NCI-H510A treated with DMSO at 0.1 percent for 48 hours (cell line): ENCODE data around the gene ALK.

Experiments used
- DNase-seq: peaks from one replicate; lab custom pipeline; 2025; lab: John Stamatoyannopoulos, UW

Gene ALK

DNA sequence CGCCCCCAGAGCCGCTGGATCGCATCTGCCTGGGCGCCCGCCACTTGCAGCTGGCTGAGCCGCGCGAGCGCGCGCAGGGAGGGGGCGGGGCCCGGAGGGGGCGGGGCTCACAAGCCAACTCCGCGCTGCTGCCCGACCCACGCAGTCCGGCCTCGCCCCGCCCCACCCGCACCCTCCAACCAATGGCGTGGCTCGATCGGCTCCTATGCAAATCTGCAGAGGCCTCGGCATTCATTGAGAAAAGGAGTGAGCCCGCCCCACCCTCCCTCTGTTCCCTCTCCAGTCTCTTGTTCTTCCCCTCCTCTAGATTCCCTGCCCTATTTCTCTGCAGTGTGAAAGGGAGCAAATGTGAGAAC is at the start of gene ALK:
TSS of gene ALK (minus strand) at position 27 of the 356 bp plus-strand sequence. CDS start 927 bp downstream, outside the sequence.
- DNase-seq, result peak; percentile 83

DNA sequence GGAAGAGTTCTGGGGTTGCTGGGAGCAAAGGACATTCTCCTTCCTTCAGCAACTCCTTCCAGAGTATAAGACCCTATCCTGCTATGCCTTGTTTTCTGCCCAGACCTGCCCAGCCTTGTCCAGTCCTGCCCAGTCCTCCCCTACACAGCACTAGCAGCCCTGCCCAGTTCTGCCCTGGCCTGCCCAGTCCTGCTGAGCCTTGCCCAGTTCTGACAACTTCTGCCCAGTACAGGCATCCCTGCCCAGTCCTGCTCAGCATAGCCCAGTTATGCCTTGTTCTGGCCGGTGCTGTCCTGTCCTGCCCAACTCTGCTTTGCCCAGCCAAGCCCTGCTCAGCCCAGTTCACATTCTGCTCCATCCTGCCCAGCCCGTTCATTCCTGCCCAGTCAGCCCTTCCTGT is 44.9 kb upstream of the ALK start:
- DNase-seq, result no peak

DNA sequence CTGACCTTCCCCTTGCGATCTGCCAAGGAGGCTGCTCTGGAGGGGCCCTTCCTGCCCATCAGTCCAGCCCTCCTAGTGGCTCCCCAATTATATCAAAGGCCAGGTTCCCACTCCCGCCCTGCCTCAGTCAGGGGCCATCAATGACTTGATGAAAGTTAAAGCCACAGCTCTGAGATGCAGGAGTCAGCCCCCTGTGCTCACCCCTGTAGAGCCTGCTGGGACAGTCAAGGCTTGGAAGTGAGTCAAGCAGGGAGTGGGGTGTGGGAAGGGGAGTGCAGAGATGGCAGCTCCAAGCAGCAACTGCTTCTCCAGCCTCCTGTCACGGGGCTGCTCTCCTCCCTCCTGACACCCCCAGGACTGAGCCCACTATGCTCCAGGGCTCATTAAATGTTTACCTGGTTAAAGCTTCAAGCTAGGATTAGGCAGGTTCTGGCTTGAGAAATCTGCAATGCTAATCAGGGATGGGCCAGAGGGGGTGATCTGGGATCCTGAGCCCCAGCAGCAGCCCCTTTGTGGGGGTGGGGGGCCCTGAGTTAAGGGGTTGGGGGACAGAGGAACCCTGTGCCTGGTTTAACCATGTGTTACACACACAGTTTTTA is 42.7 kb upstream of the ALK start:
- no peak for DNase-seq

DNA sequence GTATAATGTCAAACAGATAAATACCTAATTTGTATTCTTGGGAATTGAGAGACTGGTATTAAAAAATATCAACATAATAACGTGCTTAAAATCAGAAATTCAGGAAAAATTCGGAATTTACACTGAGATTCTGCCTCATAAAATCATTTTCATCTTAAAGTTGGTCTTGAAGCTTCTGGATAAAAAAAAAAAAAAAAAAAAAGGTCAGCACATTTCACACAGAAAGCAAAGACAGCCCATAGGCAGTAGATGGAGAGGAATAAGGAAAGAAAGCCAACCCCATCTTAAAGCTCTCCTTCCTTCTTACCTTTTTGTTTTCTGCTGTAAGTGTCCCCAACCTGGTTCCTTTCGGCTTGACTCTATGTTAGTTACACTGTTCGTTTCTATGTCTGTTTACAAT is 41.5 kb upstream of the ALK start:
- DNase-seq, result no peak

DNA sequence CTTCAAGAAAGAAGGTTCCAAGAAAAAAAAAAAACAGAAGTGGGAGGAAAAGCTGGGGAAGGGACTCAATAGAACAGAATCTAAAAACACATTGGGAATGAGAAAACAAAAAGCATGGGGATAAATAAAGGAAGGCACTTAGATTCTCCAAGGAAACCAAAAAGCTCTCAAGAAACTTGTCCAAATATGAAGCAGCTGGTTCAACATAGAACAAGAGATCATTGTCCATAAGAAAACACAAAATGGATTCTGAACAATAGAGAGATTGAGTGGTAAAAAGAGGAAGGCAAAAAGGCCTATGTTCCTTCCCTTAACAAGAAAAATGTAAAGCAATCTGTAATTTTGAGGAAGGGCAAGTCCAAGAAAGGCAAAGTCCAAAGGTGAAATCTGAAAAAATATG is 32.9 kb upstream of the ALK start:
- no peak for DNase-seq

DNA sequence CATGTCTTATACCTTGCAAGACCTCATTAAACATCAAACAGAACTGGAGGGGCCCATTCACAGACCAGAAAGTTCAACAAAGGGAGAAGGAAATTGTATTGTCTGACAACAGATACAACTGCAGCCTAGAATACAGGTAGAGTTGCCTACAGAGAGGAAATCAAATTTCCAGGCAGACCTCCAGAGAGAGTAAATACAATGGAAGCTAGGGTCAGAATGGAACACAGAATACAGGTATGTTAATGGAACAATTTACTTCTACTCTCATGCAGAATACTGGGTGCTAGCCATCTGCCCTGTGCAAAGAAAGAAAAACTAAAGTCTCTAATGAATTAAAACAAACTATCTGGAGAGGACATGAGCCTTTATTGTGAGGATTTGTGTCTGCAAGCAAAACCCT is 31.6 kb upstream of the ALK start:
- no peak for DNase-seq

DNA sequence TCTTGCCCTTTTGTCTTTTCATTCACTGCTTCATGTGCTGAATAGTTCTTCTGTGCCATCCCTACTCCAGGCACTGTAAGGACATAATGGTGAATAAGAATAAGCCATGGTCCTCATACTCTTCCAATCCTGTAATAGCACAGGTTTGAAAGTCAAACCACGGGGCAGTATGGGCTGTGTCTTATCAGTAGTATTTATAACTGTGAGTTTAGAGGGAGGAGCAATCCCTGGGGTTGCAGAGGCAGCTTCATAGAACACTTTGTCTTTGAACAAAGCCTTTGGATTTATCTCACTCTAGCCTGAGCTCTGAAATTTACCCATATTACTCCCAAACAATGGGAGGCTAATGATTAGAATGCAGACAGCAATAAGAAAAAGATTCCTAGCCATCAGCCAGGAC is 30.2 kb upstream of the ALK start:
- no peak for DNase-seq

DNA sequence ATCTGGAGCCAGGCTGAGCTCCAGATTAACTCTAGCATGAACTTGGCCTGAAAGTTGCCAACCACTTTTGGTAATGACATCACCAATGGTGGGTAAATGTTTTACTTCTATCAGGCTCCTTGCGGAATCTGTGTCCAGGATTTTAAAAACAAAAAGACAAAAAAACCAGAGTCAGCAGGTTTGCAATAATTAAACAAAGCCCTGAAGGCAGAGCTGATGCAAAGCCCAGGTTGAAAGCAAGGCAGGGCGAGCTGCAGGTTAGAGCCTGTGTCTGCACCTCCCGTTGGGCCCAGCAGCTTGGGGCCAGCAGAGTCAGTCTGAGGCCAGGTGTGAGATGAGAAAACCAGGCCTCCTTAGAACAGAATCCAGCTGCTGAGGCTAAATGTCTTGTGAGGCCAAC is 29.1 kb upstream of the ALK start:
- DNase-seq, result no peak

DNA sequence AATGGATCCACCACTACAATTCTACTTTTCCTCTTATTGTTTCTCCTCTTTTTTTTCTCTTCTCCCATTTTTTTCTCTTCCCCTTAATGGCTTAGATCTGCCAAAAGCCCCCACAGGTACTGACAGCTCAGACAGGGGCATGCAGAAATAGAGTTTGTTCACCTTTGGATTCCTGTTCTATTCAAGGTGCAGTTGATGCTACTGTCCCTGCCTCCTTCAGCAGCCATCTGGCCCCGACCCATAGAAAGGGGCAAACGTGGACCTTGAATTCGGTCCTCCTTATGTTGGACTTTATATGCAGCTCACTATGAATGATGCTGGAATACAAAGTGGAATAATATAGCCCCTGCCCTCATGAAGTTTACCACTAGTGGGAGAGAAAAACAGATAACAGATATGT is 27.7 kb upstream of the ALK start:
- no peak for DNase-seq

DNA sequence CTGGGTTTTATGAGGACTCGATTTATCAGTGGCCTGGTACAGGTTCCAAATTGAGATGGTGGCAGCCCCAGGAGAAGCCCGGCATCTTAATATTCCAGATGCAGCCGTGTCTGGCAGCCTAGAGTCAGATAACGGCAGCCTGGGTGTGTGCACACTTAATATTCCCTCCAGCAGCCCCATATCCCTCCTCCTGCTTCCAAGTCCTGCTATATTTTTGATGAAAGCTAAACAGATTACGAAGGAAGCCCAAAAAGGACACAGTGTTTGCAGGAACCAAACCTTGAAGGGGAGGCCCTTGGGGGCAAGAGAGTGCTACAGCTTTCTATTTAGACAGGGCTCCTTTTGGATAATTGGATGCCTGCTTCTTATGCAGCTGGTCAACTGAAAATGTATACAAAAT is 25.1 kb upstream of the ALK start:
- no peak for DNase-seq

DNA sequence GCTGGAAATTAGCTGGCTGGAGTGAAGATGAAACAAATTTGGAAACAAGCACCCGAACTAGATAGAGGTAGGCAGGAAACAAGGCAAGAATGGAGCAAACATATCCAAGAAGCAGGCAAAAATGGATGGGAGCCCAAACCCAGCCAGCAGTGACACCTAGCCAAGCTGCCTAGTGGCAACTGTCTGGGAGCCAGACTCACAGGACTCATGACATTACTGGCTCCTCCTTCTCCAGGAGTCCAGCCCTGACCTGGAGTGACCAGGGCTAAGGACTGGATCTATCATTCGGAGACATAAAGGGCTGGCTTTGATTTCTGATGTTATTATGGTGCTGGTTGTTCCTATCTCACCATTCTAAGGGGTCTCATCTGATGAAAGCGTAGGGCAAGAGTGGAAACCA is 21.3 kb upstream of the ALK start:
- DNase-seq, result no peak

DNA sequence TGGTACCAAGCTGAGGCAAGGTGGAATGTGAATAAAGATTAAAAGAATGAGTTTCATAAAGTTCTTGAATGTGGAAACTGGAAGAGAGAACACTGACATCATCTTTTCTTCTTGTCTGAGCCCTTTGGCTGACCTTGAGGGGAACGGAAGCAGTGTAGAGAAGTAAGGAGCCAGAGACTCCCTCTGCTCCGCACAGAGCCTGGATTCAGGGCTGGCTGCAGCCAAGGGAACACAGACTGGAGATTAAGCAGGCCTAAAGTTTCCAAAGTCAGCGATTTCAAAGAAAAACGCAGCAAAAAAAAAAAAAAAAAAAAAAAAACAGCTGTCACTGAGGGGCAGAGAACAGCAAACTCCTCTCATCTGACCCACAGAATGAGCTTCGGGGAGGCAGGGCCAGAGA is 19.3 kb upstream of the ALK start:
- DNase-seq, result no peak

DNA sequence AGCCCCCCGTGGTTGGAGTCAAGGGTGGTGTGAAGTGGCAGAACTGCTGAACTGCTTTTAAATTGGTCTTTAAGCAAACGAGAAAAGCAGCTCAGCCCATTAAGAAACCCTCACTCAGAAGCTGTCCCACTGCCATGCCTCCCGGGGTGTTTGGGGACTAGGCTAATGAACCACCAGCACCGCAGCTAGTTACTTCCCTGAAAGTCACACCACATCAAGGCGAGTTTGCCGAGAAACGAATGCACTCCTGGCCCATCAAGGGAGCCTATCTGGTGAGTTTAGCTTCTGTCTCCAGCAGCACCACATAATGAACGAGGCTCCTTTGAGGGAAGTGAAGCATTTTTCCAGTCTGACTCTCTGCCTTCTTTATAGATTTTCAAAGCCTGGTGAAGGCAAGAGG is 14.6 kb upstream of the ALK start:
- DNase-seq, result no peak

DNA sequence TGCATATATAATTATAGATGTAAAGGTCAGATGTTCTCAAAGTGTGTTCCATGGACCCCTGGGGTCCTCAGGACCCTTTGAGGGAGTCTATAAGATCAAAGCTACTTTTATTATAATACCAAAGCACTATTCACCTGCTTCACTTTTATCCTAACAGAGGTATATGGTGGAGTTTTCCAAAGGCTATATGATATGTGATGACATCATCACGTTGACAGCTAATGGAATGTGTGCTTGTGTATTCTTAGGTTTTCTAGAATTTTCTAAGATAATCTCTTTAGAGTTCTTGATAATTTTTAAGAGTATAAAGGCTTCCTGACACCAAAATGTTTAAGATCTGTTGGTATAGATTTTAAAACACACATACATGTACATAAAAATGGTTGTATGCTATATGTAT is 10.4 kb upstream of the ALK start:
- DNase-seq, result no peak

DNA sequence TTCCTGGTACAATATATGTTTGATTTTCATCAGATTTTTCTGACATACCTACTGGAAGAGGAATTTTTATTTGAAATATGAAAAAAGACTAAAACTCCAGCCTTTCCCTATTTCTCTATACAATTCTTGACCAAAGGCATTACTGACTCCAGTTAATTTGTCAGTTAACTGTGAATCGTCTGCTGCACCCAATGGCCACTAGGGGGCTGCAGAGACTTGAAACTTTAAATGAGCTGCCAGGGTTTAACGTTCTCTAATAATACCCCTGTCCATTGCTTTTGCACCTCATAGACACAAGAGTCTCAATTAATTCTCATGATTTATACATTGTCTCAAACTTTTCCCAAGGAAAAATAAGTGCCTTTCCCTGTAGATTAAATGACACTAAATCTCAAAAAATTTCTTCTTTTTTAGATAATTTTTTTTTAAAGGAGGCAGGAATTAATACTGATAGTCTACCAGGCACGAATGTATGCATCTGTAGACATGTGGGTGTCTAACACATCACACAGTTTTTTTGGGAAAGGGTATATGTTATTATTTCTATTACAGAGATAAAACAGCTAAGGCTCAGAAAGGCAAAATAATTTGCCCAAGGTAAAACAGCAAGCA is 1.8 kb upstream of the ALK start:
- peak; percentile 49 for DNase-seq

DNA sequence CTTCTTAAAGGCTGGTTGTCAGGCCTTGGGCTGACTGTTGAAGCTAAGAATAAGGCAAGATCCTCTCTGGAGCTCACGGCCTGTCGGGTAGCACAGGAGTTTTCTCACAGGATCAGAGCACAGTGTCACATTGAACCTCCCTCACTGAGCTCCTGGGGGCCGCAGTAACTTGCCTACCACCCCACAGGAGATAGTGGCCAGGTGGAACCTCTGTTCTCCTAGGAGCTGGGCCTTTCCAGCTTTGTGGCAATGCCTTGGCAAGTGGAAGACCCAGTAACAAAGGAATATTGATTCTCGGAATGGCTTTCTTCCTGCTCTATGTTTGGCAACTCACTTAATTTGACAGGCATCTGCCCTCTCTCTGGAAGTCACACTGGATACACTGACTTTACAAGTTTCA is 1.2 kb upstream of the ALK start:
- DNase-seq, result no peak

DNA sequence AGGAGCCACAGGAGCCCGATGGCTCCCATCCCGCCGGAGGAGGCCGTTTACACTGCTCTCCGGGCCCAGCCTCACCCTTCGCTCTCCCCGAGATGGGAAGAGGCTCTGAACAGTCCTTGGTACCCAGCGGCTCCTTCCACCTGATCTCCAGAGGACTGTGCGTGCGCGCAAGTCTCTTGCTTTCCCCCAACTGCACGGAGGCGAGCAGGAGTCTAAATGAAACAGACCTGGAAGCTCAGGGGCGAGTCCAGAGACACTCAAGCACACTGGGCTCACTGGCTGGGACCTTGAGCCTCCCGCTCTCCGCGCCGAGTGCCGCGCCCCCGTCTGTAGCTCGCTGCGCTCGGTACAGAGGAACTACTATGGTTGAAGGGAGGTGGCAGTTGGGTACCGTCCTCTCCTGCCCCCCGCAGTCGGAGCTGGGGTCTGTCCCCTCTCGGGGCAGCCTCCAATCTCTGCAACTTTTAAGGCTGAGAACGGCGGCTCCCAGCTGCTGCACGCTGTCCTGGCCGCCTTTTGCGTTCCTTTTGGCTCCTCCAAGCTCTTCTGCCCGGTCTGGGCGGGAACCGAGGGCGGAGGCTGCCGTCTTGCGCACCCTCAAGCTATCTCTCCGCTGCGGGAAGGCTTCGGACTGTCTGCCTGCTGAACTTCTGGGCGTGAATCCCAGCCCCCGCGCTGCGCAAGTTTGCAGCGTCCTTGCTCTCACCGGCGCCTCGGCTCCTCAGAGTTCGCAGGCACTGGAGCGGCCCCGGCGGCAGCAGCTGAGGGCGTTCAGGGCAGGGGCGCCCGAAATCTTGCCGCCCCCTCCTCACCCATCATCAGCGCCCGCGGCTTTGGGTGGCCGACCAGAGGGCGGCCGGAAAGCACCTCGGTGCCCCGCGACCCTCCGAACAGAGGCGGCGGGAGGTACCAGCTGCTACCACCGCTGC is 491 bp downstream of the ALK start:
- DNase-seq, result peak; percentile 36

DNA sequence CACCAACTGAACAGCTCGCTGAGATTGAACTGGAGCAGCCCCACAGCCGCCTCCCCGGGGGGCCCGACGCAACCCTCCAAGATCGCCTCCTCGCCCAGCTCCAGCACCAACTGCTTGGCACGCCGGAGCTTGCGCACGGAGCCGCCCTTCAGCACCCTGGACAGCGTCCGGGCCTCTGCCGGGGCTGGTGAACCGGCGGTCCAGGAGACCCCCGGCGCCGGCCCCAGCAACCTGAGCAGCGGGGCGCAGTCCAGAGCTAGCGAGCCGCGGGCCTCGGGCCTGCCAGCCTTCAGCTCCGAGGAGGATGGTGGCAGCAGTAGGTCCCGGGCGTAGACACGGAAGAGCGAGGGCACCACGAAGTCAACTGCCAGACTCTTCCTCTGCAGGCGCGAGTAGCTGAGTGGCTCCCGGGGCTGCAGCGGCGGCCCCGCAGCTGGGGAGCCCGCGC is 1.2 kb downstream of the ALK start:
- DNase-seq, result no peak

DNA sequence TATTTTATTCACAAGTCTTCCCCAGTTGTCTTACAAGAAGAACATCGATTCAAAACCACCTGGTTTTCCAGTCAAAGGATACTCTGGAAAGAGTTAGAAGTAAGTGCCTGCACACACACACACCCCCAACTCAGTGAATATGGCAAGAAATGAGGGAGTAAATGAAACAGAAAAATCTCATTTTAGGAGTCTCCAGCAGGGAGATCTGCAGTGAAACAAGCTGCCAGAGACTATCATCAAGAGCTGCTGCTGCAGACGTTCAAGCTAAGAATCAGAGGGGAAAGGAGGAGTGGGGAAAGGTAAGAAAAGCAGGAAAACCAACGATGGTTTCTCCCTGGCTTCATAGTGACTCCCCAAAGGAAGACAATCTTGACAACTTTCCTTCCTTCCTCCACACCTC is 2.4 kb downstream of the ALK start:
- DNase-seq, result no peak

DNA sequence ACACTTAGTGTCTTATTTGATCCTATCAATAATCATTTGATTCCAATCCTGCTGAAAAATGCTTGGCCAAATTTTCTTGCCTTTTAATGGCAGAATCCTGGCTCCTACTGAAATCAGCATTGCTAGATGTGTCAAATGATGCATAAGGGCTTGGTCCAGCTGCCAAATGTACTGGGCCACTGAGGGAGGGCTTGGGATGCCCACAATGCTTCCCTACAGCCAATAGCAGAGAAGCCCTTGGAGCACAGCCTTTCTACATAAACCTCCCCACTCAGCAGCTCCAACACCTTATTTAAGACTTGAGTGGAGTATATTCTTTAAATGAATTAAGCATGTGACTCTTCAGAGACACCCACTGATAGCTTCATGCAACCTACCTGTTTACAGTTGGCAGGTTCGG is 3.6 kb downstream of the ALK start:
- no peak for DNase-seq

DNA sequence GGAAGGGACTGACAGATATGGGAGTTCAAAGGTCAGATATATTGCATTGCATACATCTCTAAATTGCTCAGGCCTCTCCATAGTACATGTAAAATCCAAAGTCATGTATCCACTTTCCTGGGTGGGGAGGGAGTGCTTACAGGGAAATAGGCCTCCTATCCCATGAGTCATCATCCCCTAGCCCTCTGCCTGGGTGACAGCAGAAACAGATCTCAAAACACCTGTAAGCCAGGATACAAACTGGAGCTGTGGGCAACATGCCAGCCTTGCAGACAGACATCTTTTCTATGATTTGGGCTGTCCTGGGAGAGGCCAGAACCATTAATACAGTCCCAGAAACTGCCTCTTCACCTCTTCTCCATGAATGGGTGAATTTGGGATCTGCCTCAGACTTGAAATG is 4.8 kb downstream of the ALK start:
- no peak for DNase-seq

DNA sequence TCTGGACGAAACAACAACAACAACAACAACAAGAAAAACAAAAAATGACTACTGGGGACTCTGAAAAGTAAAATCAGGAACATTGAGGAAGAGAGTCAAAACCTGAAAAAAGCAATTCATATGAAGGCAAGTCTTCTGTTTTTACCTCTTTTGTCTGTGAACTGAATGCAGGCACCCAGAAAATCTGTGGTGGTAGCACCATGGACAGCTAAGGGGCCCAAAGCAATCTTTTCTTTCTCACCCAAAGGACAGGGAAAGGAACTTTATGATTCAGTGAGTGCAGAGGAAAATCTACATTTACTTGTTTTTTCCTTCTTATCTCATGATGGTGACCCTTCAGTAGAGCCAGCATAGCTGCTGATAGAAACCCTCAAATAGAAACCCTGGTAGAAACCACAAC is 10.4 kb downstream of the ALK start:
- DNase-seq, result no peak

DNA sequence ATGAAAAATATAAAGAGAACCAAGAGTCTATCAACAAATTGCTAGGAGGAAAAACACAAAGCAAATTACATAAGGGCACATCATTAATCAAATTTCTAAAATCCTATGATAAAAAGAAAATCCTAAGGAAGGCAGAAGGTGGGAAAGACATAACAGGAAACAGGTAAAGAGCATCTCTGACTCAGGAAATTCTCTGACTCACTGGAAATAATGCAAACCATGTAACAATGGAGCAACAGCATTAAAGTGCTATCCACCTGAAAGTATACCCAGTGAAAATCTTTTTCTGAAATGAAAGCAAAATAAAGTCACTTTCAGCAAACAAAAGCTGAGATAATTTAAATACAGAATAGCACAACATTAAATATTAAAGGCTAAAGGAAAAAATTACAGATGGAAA is 10.9 kb downstream of the ALK start:
- DNase-seq, result no peak
